VCaP (cell line): ENCODE results near the gene TMEM132D.

Experiments used
- H3K27ac ChIP-seq: fragments of 450-650 bp; 2 replicates; pipeline ENCODE4 v1.5.1; 2017
- TF ChIP-seq, protein P1 (sequence below): fragments of 450-650 bp; conservative IDR thresholded peaks from 2 replicates; pipeline ENCODE4 v1.5.1; 2017; ENCODE audit warnings: mild to moderate bottlenecking, moderate library complexity

TMEM132D gene

DNA sequence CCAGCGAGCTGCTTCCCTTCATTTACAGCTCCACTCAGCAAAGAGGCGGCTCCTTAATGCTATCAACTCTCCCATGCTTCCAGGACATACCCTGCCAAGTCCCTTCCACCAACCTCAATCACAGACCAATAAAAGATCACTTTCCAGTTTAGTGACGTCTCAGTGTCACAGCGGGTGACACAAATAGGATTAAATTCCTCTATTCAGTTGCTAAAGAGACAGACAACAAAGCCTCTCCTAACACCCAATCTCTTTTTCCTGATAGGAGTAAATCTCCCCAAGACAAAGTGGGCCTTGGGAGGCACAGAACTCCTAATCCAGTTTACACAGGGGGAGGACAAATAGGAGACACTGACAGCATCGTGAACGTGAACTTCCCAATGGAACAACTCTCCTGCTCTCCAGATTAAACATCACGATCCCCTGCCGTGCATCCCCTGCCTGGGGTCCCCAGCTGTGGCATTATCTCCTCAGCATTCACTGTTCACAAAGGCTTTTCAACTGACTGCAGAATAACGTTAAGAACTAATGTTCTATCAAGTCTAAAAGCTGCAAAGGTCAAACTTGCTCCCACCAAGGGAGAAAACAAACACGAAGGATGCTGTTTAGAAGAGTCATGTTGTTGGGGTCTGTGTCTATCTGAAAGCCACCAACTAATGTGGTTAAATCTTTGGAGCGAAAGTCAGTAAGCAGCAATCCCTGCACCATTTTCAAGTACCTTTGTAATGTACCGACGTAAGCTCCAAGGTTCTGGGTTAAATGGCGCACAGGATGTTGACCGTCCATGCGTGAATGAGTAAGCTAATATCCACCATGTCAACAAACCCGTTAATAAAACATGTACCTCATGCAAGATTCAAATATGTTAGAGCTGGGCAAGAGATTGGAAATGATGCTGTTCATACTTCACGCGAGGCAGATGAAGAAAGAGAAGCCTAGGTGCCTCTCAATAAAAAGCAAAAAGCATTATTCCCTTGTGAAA is 31.5 kb downstream of the TMEM132D start:
- no peak overlapping the region for H3K27ac ChIP-seq
- TF ChIP-seq, protein P1, sequence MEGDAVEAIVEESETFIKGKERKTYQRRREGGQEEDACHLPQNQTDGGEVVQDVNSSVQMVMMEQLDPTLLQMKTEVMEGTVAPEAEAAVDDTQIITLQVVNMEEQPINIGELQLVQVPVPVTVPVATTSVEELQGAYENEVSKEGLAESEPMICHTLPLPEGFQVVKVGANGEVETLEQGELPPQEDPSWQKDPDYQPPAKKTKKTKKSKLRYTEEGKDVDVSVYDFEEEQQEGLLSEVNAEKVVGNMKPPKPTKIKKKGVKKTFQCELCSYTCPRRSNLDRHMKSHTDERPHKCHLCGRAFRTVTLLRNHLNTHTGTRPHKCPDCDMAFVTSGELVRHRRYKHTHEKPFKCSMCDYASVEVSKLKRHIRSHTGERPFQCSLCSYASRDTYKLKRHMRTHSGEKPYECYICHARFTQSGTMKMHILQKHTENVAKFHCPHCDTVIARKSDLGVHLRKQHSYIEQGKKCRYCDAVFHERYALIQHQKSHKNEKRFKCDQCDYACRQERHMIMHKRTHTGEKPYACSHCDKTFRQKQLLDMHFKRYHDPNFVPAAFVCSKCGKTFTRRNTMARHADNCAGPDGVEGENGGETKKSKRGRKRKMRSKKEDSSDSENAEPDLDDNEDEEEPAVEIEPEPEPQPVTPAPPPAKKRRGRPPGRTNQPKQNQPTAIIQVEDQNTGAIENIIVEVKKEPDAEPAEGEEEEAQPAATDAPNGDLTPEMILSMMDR: no peak

DNA sequence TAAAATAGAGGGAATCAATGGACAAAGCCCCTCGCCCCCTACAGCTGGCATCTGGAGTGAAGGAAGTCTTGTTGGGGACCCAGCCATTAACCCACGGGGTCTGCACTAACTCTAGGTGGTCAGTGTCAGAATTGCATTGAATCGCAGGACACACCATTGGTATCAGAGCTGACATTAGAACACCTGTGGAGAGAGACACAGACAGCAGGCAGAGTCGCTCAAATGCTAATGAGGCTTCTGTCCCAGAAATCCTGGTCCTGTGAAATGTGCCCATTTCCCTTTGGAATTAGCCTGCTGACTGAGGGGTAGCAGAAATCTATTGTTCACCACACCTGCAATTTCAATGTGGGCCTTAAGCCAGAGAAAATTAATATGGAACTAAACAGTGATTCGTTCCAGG is 33.0 kb downstream of the TMEM132D start:
- H3K27ac ChIP-seq: no peak overlapping the region
- TF ChIP-seq, protein P1: no peak

DNA sequence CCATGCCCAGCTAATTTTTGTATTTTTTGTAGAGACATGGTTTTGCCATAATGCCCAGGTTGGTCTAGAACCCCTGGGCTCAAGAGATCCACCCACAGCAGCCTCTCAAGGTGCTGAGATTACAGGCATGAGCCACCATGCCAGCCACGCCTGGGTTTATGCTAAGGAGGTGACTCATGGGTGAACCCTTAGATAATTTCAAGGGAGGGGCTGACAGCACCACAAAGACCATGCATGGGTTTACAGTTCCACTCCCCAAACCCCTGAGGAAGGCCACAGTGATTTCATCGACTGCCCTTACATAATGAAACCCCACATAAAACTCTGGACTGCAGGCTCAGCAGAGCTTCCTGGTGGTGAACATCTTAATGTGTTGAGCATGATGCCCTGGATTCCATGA is 33.7 kb downstream of the TMEM132D start:
- TF ChIP-seq, protein P1: no peak
- no peak overlapping the region for H3K27ac ChIP-seq

DNA sequence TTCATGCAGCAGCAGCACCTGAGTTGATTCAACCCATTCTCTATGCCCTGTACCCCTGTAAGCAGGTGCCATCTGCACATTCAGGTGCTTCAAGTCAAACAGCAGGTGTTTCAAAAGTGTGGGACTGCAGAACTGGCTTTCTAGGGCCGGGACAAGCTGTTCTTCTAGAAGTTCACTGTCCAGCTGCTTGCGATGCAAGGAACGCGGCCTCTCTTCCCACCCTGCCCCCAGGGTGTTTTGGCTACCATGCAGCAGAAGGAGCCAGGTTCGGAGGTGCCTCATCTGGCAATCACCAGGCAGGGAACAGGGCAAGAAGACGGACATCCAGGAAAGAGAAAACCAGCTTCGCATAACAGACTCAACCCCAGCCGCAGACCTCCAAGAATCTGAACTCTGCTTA is 35.2 kb downstream of the TMEM132D start:
- no peak overlapping the region for H3K27ac ChIP-seq

DNA sequence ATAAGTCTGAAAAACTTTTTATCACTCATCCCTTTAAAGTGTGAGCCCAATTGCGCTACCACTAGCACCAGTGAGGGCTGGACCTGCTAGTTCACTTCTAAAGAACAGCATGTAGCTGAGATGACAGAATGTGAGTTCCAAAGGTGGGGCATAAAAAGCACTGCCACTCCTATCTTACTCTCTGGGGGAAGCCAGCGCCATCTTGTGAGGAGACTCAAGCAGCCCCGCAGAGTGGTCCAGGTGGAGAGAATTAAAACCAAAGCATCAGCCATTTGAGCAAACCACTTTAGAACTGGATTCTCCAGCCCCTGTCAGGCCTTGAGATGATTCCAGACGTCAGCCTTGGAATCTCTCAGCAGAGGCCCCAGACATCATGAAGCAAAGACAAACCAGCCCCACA is 39.9 kb downstream of the TMEM132D start:
- H3K27ac ChIP-seq: no peak overlapping the region
- TF ChIP-seq, protein P1: no peak

More for the DNA sequence above, 35.2 kb downstream of the TMEM132D start:
- TF ChIP-seq, protein P1: no peak

DNA sequence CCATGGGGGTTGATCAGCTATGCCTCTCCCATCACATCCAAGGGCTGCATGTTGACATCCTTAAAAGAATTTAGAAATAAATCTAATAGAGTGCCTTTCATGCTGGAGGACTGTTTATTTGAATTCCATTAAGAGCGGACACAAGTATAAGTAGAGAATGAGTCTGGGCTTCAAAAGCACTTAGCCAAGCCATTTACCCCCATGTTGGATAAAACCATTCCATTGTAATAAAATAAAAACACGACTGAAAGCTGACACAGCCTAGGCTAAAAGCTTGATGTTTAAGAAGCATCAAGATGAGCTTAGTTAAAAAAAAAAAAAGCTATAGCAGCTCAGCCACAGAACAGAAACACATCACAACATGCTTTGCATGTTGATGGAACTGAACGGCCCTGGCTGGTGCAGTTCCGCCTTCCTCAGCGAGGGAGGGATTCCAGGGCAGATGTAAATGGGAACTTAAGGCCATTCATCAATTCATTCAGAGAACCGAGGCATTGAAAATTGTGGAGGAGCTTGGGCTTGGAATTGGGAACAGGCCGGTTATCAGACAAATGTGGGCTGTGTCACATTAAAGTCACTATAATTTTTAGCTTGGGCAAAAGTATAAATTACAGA is 41.2 kb downstream of the TMEM132D start:
- no peak overlapping the region for H3K27ac ChIP-seq
- TF ChIP-seq, protein P1: no peak

DNA sequence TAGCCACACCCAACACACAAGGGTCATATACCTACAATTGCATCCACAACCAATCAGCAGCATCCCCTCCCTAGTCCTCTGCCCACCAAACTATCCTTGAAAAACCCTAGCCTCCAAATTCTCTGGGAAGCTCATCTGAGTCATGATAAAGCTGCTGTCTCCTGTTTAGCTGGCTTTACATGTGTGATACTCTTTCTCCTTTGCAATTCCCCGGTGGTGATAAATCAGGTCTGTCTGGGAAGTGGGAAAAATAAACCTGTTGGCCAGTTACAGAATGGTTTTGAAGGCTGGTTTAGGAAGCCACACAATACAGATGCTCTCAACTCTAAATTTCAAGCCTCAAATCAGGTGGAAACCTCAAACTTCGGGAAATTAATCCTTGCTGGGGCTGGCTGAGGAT is 41.9 kb downstream of the TMEM132D start:
- TF ChIP-seq, protein P1: no peak
- H3K27ac ChIP-seq: no peak overlapping the region
